Esophagus squamous epithelium (tissue), 4 donors: ENCODE results near the gene SKP1.

Experiments
- CTCF ChIP-seq, 6 experiments: fragments of 450-650 bp in 4 of 6; fragments of 200-600 bp in 2 of 6; sonication (generic) in 2 of 6; IDR thresholded peaks; one replicate each; pipeline ENCODE4 v1.5.1; 2016 to 2019; ENCODE audit warnings: antibody characterized with exemption in 6 of 6, mild to moderate bottlenecking in 4 of 6, moderate library complexity in 4 of 6
- POLR2A ChIP-seq, 4 donors: fragments of 450-650 bp; IDR thresholded peaks; one replicate each; pipeline ENCODE4 v1.6.1; 2017; ENCODE audit warnings: antibody characterized with exemption in 4 of 4, mild to moderate bottlenecking in 4 of 4, moderate library complexity in 3 of 4

- TF ChIP-seq CTCF (IDR thresholded peaks at IDR 0.05) (no peak), POLR2A (IDR thresholded peaks at IDR 0.05) (no peak)
Measured at GRCh38 chr5:134113363-134113889, 63.3 kb downstream of the SKP1 start.
